ENCODE results near the gene VTI1A. TPM values are rescaled to one million over a fixed set of nuclear protein-coding genes. Genes with fewer than 3 reads are reported as not detected.
"Not testable (repeated sequence)": the region's sequence is repeated elsewhere in the genome, so short reads cannot be mapped to it uniquely, and the experiment has no call there.

Gene VTI1A
- polyA plus RNA-seq, 2 of the 4 experiments (the other 2 are of a cell fraction) = 17.0 to 25.3 TPM

GRCh38 chr10:112728118-112728883, 281.3 kb downstream of the VTI1A start (continued):
- no peak for TF ChIP-seq USF2 (IDR thresholded peaks at IDR 0.05)
- TF ChIP-seq ZFP36 (IDR thresholded peaks at IDR 0.05; ENCODE audit: borderline replicate concordance, partially characterized antibody) = no peak
- no peak for TF ChIP-seq ZSCAN20 (CRISPR knock-in tag; IDR thresholded peaks at IDR 0.05)
- TF ChIP-seq CBX2 (IDR thresholded peaks at IDR 0.05; ENCODE audit: borderline replicate concordance, low read depth) = no peak
- no peak for TF ChIP-seq FOXS1 (CRISPR knock-in tag; IDR thresholded peaks at IDR 0.05)
- no peak for TF ChIP-seq CBX8 (IDR thresholded peaks at IDR 0.05)

- ATAC-seq (no peak), FAIRE-seq (no peak), DNase-seq (ENCODE audit: low read depth in 1 of 2, low spot score in 1 of 2) (no peak)
- POLR2A ChIA-PET = no interaction called here
- CTCF ChIA-PET = no interaction called here
- TF ChIP-seq HOXB13 (CRISPR knock-in tag; IDR thresholded peaks at IDR 0.05; ENCODE audit: low read depth) = no peak
- TF ChIP-seq RFX5 (IDR thresholded peaks at IDR 0.05) = no peak
- TF ChIP-seq TFCP2L1 (CRISPR knock-in tag; IDR thresholded peaks at IDR 0.05) = no peak
- no peak for TF ChIP-seq CBX8 (IDR thresholded peaks at IDR 0.05)
- no peak for TF ChIP-seq CEBPB (IDR thresholded peaks at IDR 0.05)
- TF ChIP-seq ZSCAN20 (CRISPR knock-in tag; IDR thresholded peaks at IDR 0.05) = no peak
- TF ChIP-seq TP53 (CRISPR knock-in tag; IDR thresholded peaks at IDR 0.05) = no peak
- no peak for TF ChIP-seq NPAS2 (CRISPR knock-in tag; IDR thresholded peaks at IDR 0.05; ENCODE audit: borderline replicate concordance)
- TF ChIP-seq EHMT2 (IDR thresholded peaks at IDR 0.05; ENCODE audit: low read depth) = no peak
- no peak for TF ChIP-seq ZFP36 (IDR thresholded peaks at IDR 0.05; ENCODE audit: borderline replicate concordance, partially characterized antibody)
- no peak for TF ChIP-seq BHLHE40 (IDR thresholded peaks at IDR 0.05; ENCODE audit: low read depth, low read length)
- no peak for TF ChIP-seq USF2 (IDR thresholded peaks at IDR 0.05)
- no peak for TF ChIP-seq RAD21 (conservative IDR thresholded peaks at IDR 0.05 in 1 of 2, IDR thresholded peaks at IDR 0.05 in 1 of 2)
- no peak for TF ChIP-seq HMGXB4 (CRISPR knock-in tag; IDR thresholded peaks at IDR 0.05; ENCODE audit: borderline replicate concordance)
- no peak for TF ChIP-seq ZNF302 (CRISPR knock-in tag; IDR thresholded peaks at IDR 0.05)
- TF ChIP-seq NR3C1 (IDR thresholded peaks at IDR 0.05) = no peak
- H3K4me3 ChIP-seq = no peak overlapping the region
- no peaks in the 10 kb centered on the region for H3K9me3 ChIP-seq
- H3K4me2 ChIP-seq = no peak overlapping the region
- H3K4me1 ChIP-seq = peaks cover 11% of the 10 kb centered on the region; the same call in 1 of the 3 replicates
- H3K27ac ChIP-seq = no peak overlapping the region
These were observed 282.0 kb downstream of the VTI1A start for GRCh38 chr10:112728997-112729396.

GRCh38 chr10:112731450-112731849, 284.4 kb downstream of the VTI1A start:
- H3K4me2 ChIP-seq; H3K9me3 ChIP-seq; H3K27ac ChIP-seq; H3K4me3 ChIP-seq; FAIRE-seq; POLR2A ChIA-PET; DNase-seq (ENCODE audit: low read depth in 1 of 2, low spot score in 1 of 2); ATAC-seq: not testable (repeated sequence)
- CTCF ChIA-PET = interaction anchor here (0.7 to 2.4 kb wide), 3 partner anchors 10 to 789 kb away, joined by 3 to 7 read pairs (median 3); no protein-coding TSS in a partner anchor
- peaks cover 11% of the 10 kb centered on the region; the same call in 1 of the 3 replicates for H3K4me1 ChIP-seq
- 97% methylated on average over 3 of the region's 3 CpGs for WGBS (ENCODE audit: missing lambda C conversion rate)

Measured in A549 (cell line).